ENCODE results near the gene MINDY1. TPM values are rescaled to one million over a fixed set of nuclear protein-coding genes. Genes with fewer than 3 reads are reported as not detected.

MINDY1 gene
- total and polyA plus RNA-seq, 2 donors (not counting 3 experiments of a cell fraction or from before 2014, with no cell fraction given): 12.0 to 15.4 TPM

- TF ChIP-seq CTCF (IDR thresholded peaks at IDR 0.05; ENCODE audit: extremely low read depth in 1 of 2, insufficient read depth in 1 of 2, low read depth in 1 of 2, low read length in 2 of 2) (no peak), EZH2 (IDR thresholded peaks at IDR 0.05; ENCODE audit: borderline replicate concordance, low read depth, low read length, severe bottlenecking) (no peak), MAX (IDR thresholded peaks at IDR 0.05; ENCODE audit: insufficient read depth, insufficient read length) (no peak), POLR2AphosphoS5 (IDR thresholded peaks at IDR 0.05; ENCODE audit: insufficient read depth, low read depth, low read length) (no peak), MYC (IDR thresholded peaks at IDR 0.05; ENCODE audit: low read depth, low read length) (no peak), GATA2 (IDR thresholded peaks at IDR 0.05; ENCODE audit: insufficient read depth, insufficient read length, low read depth, low read length) (no peak), POLR2A (IDR thresholded peaks at IDR 0.05; ENCODE audit: low read depth, low read length) (no peak), FOS (IDR thresholded peaks at IDR 0.05; ENCODE audit: borderline replicate concordance, insufficient read depth, low read length) (no peak), JUN (IDR thresholded peaks at IDR 0.05; ENCODE audit: borderline replicate concordance, insufficient read depth, insufficient read length, low read depth) (no peak)
- POLR2A ChIA-PET: no interaction called here
- H3K9me1 ChIP-seq (replicated peaks; ENCODE audit: control insufficient read depth, extremely low read depth, insufficient read depth, low read length): no peaks in the 10 kb centered on the region
- no peaks in the 10 kb centered on the region for H3K27me3 ChIP-seq (ENCODE audit: control insufficient read depth in 2 of 2, insufficient read depth in 2 of 2, low read length in 2 of 2)
- H3K4me3 ChIP-seq (replicated peaks in 1 of 3; ENCODE audit: insufficient read depth in 1 of 3, low read depth in 1 of 3, low read length in 3 of 3): no peak within 1 kb of the TSS
- no peaks in the 10 kb centered on the region for H4K20me1 ChIP-seq (replicated peaks; ENCODE audit: control insufficient read depth, extremely low read depth, insufficient read depth, low read length)
- H2AFZ ChIP-seq (ENCODE audit: low read depth, low read length): no peak within 1 kb of the TSS
- no peak within 1 kb of the TSS for H3K9ac ChIP-seq (replicated peaks; ENCODE audit: extremely low read depth, insufficient read depth, low read length)
- H3K4me2 ChIP-seq (ENCODE audit: insufficient read depth, low read length): no peak within 1 kb of the TSS
- H3K4me1 ChIP-seq (ENCODE audit: control insufficient read depth, extremely low read depth, insufficient read depth, low read length): peaks cover 16% of the 10 kb centered on the region
- H3K36me3 ChIP-seq (ENCODE audit: control insufficient read depth in 2 of 2, extremely low read depth in 1 of 2, insufficient read depth in 2 of 2, low read length in 2 of 2): no peaks in the 10 kb centered on the region
- dilution Hi-C loops (cut with MboI; ENCODE audit: extremely low pct_ligation_motif_present, low sequenced_read_pairs) (no loop called here), intact Hi-C loops (cut with micrococcal nuclease) (no loop called here)
- H3K79me2 ChIP-seq (ENCODE audit: control insufficient read depth, insufficient read depth, low read length): no peaks in the 10 kb centered on the region
- CTCF ChIA-PET: interaction anchor here (7.6 to 17.1 kb wide), 2 partner anchors 15 to 24 kb away, joined by 101 to 278 read pairs; partner anchors contain the start of gene MINDY1
- BruUV-seq (replicated peaks): no TSS peak
- no peak for DNase-seq (ENCODE audit: low read depth, low spot score)
- FAIRE-seq: no peak
- H3K9me3 ChIP-seq (replicated peaks; ENCODE audit: control insufficient read depth, insufficient read depth, low read length): no peaks in the 10 kb centered on the region
- H3K27ac ChIP-seq (ENCODE audit: insufficient read depth, low read depth, low read length): no peak within 1 kb of the TSS
Observed at GRCh38 chr1:150981805-150982712, 24.6 kb downstream of the MINDY1 start, which contains the start of gene ANXA9. TSS of gene ANXA9 (plus strand) at chr1:150982292. CDS start at chr1:150983106, 814 bp downstream.

Data from endothelial cell of umbilical vein (primary cell).